Spinal cord (tissue), 10 donors: ENCODE data around the gene EIF2B4. TPM values are rescaled to one million over a fixed set of nuclear protein-coding genes. Genes with fewer than 3 reads are reported as not detected.

ENCODE experiments used
- DNase-seq, 6 donors: peaks; one replicate each; pipeline versions ENCODE4 v3.0.0 to v3.0.0-alpha.2; 2013 to 2015; ENCODE audit warnings: low spot score in 6 of 6, low read depth in 4 of 6
- H3K27ac ChIP-seq: one replicate; pipeline ENCODE4 v1.5.1; 2013; ENCODE audit warnings: low read depth, low read length, control low read depth
- H3K27me3 ChIP-seq: one replicate; pipeline ENCODE4 v1.6.1; 2013; ENCODE audit warnings: low read length; ENCODE audit not compliant: control insufficient read depth, insufficient read depth
- H3K36me3 ChIP-seq: one replicate; pipeline ENCODE4 v1.6.1; 2013; ENCODE audit warnings: low read length; ENCODE audit not compliant: control insufficient read depth, insufficient read depth
- H3K4me1 ChIP-seq: one replicate; pipeline ENCODE4 v1.6.1; 2013; ENCODE audit warnings: low read length; ENCODE audit not compliant: control insufficient read depth, insufficient read depth
- H3K4me3 ChIP-seq: one replicate; pipeline ENCODE4 v1.5.1; 2013; ENCODE audit warnings: low read depth, low read length, control low read depth
- H3K9me3 ChIP-seq: one replicate; pipeline ENCODE4 v1.6.1; 2013; ENCODE audit warnings: low read length; ENCODE audit not compliant: control insufficient read depth, insufficient read depth
- WGBS: methylation state at CpG from one replicate; pipeline ENCODE4 v1.1.5; 2013; ENCODE audit warnings: missing lambda C conversion rate; ENCODE audit not compliant: insufficient coverage; 5-methylcytosine and 5-hydroxymethylcytosine counted together
- polyA plus RNA-seq, 2 donors: library from polyadenylated mRNA; unstranded; fragments of 120-200 nt; gene quantifications; one replicate each; pipeline ENCODE4 v1.2.1, GENCODE V29; 2013; ENCODE audit not compliant: insufficient read length in 2 of 2
- total RNA-seq, 2 donors: library from RNA; depleted of rRNA in 1 of 2; stranded (reverse); fragments of 120-200 nt in 1 of 2; fragments of >200 nt in 1 of 2; gene quantifications; one replicate each; pipeline versions ENCODE4 v1.2.3 to v1.2.4, GENCODE V29; 2013 to 2014
- donor health status: healthy.

The EIF2B4 gene
- total and polyA plus RNA-seq, 4 donors: 15.5 to 58.9 (median 41.9) TPM

DNA sequence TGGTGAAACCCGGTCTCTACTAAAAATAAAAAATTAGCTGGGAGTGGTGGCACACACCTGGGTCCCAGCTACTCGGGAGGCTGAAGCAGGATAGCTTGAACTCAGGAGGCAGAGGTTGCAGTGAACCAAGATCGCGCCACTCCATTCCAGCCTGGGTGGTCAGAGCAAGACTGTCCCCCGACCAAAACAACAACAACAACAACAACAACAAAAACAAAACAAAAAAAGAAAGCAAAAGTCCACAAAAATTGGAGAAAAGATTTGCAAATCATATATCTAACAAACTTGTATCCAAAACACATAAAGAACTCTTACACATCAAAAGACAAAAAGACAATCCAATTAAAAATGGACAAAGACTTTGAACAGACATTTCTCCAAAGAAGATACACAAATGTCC lies 28.8 kb upstream of the EIF2B4 start:
- 94% methylated on average over 2 of the region's 5 CpGs for WGBS
- no peak overlapping the region for H3K27ac ChIP-seq
- H3K27me3 ChIP-seq: no peaks in the 10 kb centered on the region
- no peak for DNase-seq
- no peak overlapping the region for H3K4me3 ChIP-seq
- H3K9me3 ChIP-seq: no peaks in the 10 kb centered on the region
- no peaks in the 10 kb centered on the region for H3K4me1 ChIP-seq
- H3K36me3 ChIP-seq: peaks cover 9% of the 10 kb centered on the region

- no peaks in the 10 kb centered on the region for H3K9me3 ChIP-seq
- no peak overlapping the region for H3K4me3 ChIP-seq
- no peaks in the 10 kb centered on the region for H3K4me1 ChIP-seq
- 98% methylated on average over 22 of the region's 33 CpGs for WGBS
- peaks cover 7% of the 10 kb centered on the region for H3K36me3 ChIP-seq
- no peak for DNase-seq
- no peaks in the 10 kb centered on the region for H3K27me3 ChIP-seq
- no peak overlapping the region for H3K27ac ChIP-seq
These were observed 23.1 kb upstream of the EIF2B4 start for GRCh38 chr2:27393225-27393624.

GRCh38 chr2:27390822-27391679 lies 20.9 kb upstream of the EIF2B4 start:
- Histone ChIP-seq H3K27me3 (no peaks in the 10 kb centered on the region), H3K27ac (no peak overlapping the region), H3K4me1 (no peaks in the 10 kb centered on the region), H3K4me3 (no peak overlapping the region), H3K36me3 (peaks cover 9% of the 10 kb centered on the region), H3K9me3 (no peaks in the 10 kb centered on the region)
- DNase-seq: no peak
- 100% methylated on average over 3 of the region's 9 CpGs for WGBS

DNA sequence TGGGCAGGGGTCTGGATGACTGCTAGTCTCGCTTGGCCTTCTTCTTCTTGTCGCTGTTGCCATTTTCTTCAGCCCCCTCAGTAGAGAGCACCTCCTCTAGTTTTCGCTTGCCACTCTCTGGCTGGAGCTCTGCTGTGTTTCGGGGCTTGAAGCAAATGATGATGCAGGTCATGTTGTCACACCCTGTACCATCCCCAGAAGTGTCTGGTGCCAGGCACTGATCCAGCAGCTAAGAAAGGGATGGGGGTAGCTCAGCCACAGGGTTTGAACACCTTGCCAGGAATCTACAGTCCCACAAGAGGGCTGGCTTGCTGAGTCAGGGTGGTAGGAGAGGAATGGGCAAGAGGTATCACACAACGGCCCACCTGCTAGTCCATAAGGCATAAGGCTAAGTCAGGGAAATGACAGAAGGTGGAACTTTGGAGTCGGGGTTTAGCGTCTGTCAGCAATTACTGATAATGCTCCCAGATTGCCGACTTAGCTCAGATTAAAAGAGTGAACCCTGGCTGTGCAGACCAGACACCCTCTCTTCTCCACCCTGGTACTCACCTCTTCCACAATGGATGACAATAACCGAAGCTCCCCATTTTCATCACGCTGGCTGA lies 11.5 kb upstream of the EIF2B4 start:
- Histone ChIP-seq H3K27me3 (no peaks in the 10 kb centered on the region), H3K4me1 (peaks cover 31% of the 10 kb centered on the region), H3K4me3 (no peak overlapping the region), H3K36me3 (peaks cover 67% of the 10 kb centered on the region), H3K9me3 (no peaks in the 10 kb centered on the region), H3K27ac (no peak overlapping the region)
- DNase-seq: no peak
- 95% methylated on average over 10 of the region's 10 CpGs for WGBS

DNA sequence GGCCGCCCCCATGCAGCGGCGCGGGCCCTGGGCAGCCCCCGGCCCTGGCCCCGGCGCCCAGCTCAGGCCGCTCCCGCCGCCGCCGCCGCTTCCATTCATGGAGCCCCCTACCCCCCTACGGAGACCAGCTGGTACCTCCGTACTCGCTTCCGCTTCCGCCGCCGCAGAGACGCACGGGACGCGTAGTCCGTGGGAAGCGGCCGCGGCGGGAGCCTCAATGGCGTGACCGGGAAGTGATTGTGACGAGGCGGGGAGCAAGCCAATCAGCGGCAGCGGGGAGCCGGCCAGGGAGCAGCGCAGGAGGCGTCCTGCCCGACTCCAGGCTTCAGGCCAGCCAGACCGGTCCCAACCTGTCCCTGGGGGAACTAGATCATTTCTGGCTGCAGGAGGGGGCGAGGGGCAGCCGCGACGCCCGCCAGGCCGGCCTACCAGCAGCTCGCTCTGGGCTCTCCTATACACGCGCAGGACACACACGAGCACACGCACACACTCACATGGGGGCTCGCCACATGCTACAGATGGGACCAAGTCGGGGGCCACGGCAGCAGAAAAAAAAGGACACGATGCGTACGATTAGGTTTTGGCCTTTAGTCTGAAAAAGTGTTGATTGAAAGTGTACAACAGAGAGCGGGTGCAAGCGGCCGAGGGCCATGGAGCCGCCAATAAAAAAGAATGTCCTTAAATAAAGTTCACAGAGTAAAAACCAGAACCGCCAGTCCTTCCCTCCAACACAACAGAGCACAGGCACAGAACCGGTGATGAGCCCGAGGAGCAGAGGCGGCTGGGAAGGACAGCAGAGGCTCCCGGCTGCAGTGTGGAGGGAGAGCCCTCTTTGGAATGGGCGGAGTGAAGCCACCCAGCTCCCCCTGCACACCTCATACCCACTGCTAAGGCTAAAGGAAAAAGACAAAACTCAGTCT lies 10.7 kb upstream of the EIF2B4 start, which contains the start of gene ZNF513:
Gene ZNF513 (minus strand): TSS at position 109 of the 920 bp plus-strand sequence. CDS start 208 bp downstream, outside the sequence.
- 7% methylated on average over 61 of the region's 67 CpGs for WGBS
- H3K4me1 ChIP-seq: peaks cover 31% of the 10 kb centered on the region

DNA sequence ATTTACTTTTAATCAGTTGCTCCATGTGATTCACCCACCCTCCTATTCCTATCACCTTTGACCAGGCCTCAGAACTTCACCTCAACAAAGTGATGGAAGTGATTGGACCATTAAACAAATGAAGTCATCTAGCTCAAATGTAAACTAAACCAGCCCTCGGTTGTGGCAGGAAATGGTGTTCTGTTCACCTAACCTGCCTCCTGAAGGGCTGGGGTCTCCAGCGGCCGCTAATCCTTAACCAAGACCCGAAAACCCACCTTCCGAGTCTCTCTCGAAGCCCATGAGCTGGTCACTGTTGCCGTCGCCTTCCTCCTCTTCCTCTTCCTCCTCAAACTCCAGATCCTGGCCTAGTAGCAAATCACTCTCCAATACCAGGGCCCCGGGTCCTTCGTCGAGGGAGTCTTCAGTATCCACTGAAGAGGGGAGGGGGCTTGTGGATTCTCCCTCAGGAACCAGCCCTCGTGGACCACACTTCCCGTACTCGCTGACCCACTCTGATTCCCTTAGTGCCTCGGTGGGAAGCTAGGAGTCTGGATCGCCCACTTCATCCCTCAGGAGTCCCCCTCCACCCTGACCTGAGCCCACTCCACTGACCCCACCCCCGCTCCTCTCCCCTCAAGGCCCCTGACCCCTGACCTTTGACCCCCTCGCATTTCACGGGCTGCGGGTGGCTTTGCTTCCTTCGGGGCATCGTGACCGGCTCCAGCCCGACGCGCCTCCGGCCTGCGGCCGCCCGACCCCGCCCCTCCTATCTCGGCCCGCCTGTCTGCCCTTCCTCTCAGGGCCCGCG lies 9.9 kb upstream of the EIF2B4 start:
- Histone ChIP-seq H3K9me3 (no peaks in the 10 kb centered on the region), H3K27ac (peak overlapping the region; percentile 62)
- under 1% methylated on average over 29 of the region's 35 CpGs for WGBS

More for the DNA sequence above, 10.7 kb upstream of the EIF2B4 start, which contains the start of gene ZNF513:
- Histone ChIP-seq H3K4me3 (peak within 1 kb of the TSS; percentile 74), H3K9me3 (no peaks in the 10 kb centered on the region), H3K36me3 (peaks cover 72% of the 10 kb centered on the region), H3K27ac (peak within 1 kb of the TSS; percentile 85), H3K27me3 (no peaks in the 10 kb centered on the region)
- peak; percentile 74 to 99 (median 94) for DNase-seq

DNA sequence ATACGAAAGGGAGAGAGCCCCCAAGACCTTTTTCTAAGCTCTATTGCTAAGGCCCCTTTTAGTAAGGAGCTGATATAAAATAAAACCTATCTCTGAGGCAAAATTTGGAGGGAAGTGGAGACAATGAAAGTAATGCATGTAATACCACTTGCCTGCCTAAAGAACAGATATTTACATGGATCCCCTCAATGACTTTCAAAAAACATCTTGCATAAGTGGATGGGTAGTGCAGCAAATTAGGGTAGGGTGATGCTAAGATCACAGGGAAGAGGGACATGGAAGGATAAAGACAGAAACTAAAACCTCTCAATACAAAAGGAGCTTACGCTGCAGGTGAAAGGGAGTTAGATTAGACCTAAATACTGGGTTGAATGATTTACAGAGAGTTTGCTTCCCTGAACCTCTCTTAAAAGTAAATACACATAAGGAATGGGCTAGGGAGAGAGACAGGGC lies 9.3 kb upstream of the EIF2B4 start:
- H3K4me1 ChIP-seq: peaks cover 31% of the 10 kb centered on the region
- no peak for DNase-seq
- H3K27ac ChIP-seq: peak overlapping the region; percentile 62
- H3K27me3 ChIP-seq: no peaks in the 10 kb centered on the region
- H3K36me3 ChIP-seq: peaks cover 77% of the 10 kb centered on the region
- H3K9me3 ChIP-seq: no peaks in the 10 kb centered on the region
- no CpG with 5 or more reads among the region's 2 CpGs for WGBS
- H3K4me3 ChIP-seq: peak overlapping the region; percentile 74

More for the DNA sequence above, 9.9 kb upstream of the EIF2B4 start:
- Histone ChIP-seq H3K36me3 (peaks cover 77% of the 10 kb centered on the region), H3K4me1 (peaks cover 31% of the 10 kb centered on the region), H3K27me3 (no peaks in the 10 kb centered on the region), H3K4me3 (peak overlapping the region; percentile 74)
- DNase-seq: peak in 2 of 6 donors; percentile 81 to 84

- Histone ChIP-seq H3K27ac (no peak overlapping the region), H3K27me3 (no peaks in the 10 kb centered on the region), H3K36me3 (peaks cover 79% of the 10 kb centered on the region), H3K9me3 (no peaks in the 10 kb centered on the region), H3K4me3 (peak overlapping the region; percentile 74), H3K4me1 (peaks cover 31% of the 10 kb centered on the region)
- 84% methylated on average over 3 of the region's 9 CpGs for WGBS
- no peak for DNase-seq
These were observed 8.7 kb upstream of the EIF2B4 start for GRCh38 chr2:27378809-27379290.
